Measurements from ENCODE around the gene CACFD1.

DNA sequence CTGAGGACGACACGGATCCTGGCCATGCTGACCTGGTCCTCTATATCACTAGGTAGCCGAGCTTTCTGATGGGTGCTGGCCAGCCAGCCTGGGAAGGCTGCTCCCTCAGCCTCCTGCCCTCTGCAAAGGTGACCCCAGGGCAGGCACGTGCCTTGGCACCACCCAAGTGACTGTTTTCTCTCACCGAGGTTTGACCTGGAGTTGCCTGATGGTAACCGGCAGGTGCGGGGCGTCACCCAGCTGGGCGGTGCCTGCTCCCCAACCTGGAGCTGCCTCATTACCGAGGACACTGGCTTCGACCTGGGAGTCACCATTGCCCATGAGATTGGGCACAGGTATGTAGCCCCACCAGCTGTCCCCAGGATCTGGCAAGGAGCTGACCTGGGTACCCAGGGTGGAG is 33.8 kb upstream of the CACFD1 start:
- no peak for TF ChIP-seq POLR2A (IDR thresholded peaks at IDR 0.05; ENCODE audit: low read depth, low read length)
- TF ChIP-seq POLR2AphosphoS5 (IDR thresholded peaks at IDR 0.05; ENCODE audit: low read depth, low read length): no peak
- no peak for TF ChIP-seq TAF1 (IDR thresholded peaks at IDR 0.05; ENCODE audit: low read depth, low read length)
- no peak for TF ChIP-seq POU2F2 (IDR thresholded peaks at IDR 0.05; ENCODE audit: low read depth, low read length)
- TF ChIP-seq PAX5 (IDR thresholded peaks at IDR 0.05; ENCODE audit: insufficient read depth, low read length, severe bottlenecking): no peak
- TF ChIP-seq SPI1 (IDR thresholded peaks at IDR 0.05; ENCODE audit: low read depth, low read length): no peak
